Tibial artery (tissue), 4 donors: ENCODE results near the gene SEMA3C.

Source experiments
- DNase-seq, 2 donors: peaks; one replicate each; pipeline ENCODE4 v3.0.0-alpha.2; 2019
- H3K27ac ChIP-seq, 2 donors: fragments of 200-600 bp; sonication (generic) in 1 of 2; 1 replicate in 1 of 2; 2 replicates in 1 of 2; pipeline ENCODE4 v1.5.1; 2018 to 2019; ENCODE audit warnings: mild to moderate bottlenecking in 1 of 2
- H3K27me3 ChIP-seq, 2 donors: fragments of 200-600 bp; sonication (generic) in 1 of 2; one replicate each; pipeline versions ENCODE4 v1.5.1 to v1.6.0; 2016 to 2019
- H3K36me3 ChIP-seq, 3 donors: fragments of 200-600 bp; sonication (generic) in 2 of 3; one replicate each; pipeline ENCODE4 v1.5.1; 2016 to 2019; ENCODE audit warnings: mild to moderate bottlenecking in 2 of 3
- H3K4me1 ChIP-seq, 4 donors: fragments of 200-600 bp; sonication (generic) in 2 of 4; 1 replicate in 3 of 4; 2 replicates in 1 of 4; pipeline ENCODE4 v1.5.1; 2016 to 2019
- H3K4me3 ChIP-seq, 2 donors: fragments of 200-600 bp; sonication (generic) in 1 of 2; 1 replicate in 1 of 2; 2 replicates in 1 of 2; pipeline ENCODE4 v1.5.1; 2018 to 2019; ENCODE audit warnings: mild to moderate bottlenecking in 2 of 2
- H3K9me3 ChIP-seq, 3 donors: fragments of 200-600 bp; sonication (generic) in 1 of 3; one replicate each; pipeline ENCODE4 v1.5.1; 2016 to 2019
- CTCF ChIP-seq, 2 experiments: fragments of 200-600 bp in 1 of 2; fragments of 450-650 bp in 1 of 2; IDR thresholded peaks; one replicate each; pipeline ENCODE4 v1.5.1; 2017 to 2019; ENCODE audit warnings: antibody characterized with exemption in 2 of 2, mild to moderate bottlenecking in 1 of 2, moderate library complexity in 1 of 2
- intact Hi-C: fragments of 100-400 bp; cut with DNase I; formaldehyde crosslinking; loops from one replicate; pipeline ENCODE4 v1.15.0; 2023; ENCODE audit warnings: low total_unique reads

Gene SEMA3C

GRCh38 chr7:80943342-80943741 is 24.5 kb upstream of the SEMA3C start:
- Histone ChIP-seq H3K27me3 (no peaks in the 10 kb centered on the region), H3K36me3 (no peaks in the 10 kb centered on the region), H3K4me1 (peaks cover 0 to 15% (median 0%) of the 10 kb centered on the region in 4 donors), H3K4me3 (no peak overlapping the region), H3K9me3 (no peaks in the 10 kb centered on the region), H3K27ac (no peak overlapping the region)
- no peak for TF ChIP-seq CTCF (IDR thresholded peaks at IDR 0.05)
- intact Hi-C loops = no loop called here
- no peak for DNase-seq

GRCh38 chr7:80942261-80943041 is 23.6 kb upstream of the SEMA3C start:
- H3K36me3 ChIP-seq = no peaks in the 10 kb centered on the region
- peak; percentile 55 to 78 for DNase-seq
- H3K27ac ChIP-seq = no peak overlapping the region
- no peak overlapping the region for H3K4me3 ChIP-seq
- H3K27me3 ChIP-seq = no peaks in the 10 kb centered on the region
- intact Hi-C loops = no loop called here
- TF ChIP-seq CTCF (IDR thresholded peaks at IDR 0.05) = no peak
- peaks cover 0 to 15% (median 0%) of the 10 kb centered on the region in 4 donors for H3K4me1 ChIP-seq
- no peaks in the 10 kb centered on the region for H3K9me3 ChIP-seq

- peak overlapping the region; percentile 20 to 26 for H3K27ac ChIP-seq
- peaks cover 0 to 15% (median 0%) of the 10 kb centered on the region in 4 donors for H3K4me1 ChIP-seq
- no peak for TF ChIP-seq CTCF (IDR thresholded peaks at IDR 0.05)
- no peaks in the 10 kb centered on the region for H3K27me3 ChIP-seq
- DNase-seq = no peak
- no peaks in the 10 kb centered on the region for H3K36me3 ChIP-seq
- intact Hi-C loops = no loop called here
- no peaks in the 10 kb centered on the region for H3K9me3 ChIP-seq
- no peak overlapping the region for H3K4me3 ChIP-seq
Observed at GRCh38 chr7:80941208-80941758, 22.4 kb upstream of the SEMA3C start.

GRCh38 chr7:80940539-80941207 is 21.8 kb upstream of the SEMA3C start:
- H3K27me3 ChIP-seq = no peaks in the 10 kb centered on the region
- DNase-seq = no peak
- H3K36me3 ChIP-seq = no peaks in the 10 kb centered on the region
- intact Hi-C loops = no loop called here
- no peaks in the 10 kb centered on the region for H3K9me3 ChIP-seq
- H3K4me1 ChIP-seq = peaks cover 0 to 15% (median 0%) of the 10 kb centered on the region in 4 donors
- H3K4me3 ChIP-seq = no peak overlapping the region
- TF ChIP-seq CTCF (IDR thresholded peaks at IDR 0.05) = no peak
- H3K27ac ChIP-seq = peak overlapping the region in 1 of 2 donors; percentile 20

- no peak for DNase-seq
- no peak overlapping the region for H3K4me3 ChIP-seq
- no peak for TF ChIP-seq CTCF (IDR thresholded peaks at IDR 0.05)
- peaks cover 0 to 15% (median 0%) of the 10 kb centered on the region in 4 donors for H3K4me1 ChIP-seq
- H3K27me3 ChIP-seq = no peaks in the 10 kb centered on the region
- intact Hi-C loops = no loop called here
- no peaks in the 10 kb centered on the region for H3K36me3 ChIP-seq
- H3K27ac ChIP-seq = no peak overlapping the region
- H3K9me3 ChIP-seq = no peaks in the 10 kb centered on the region
Observed at GRCh38 chr7:80937336-80937735, 18.5 kb upstream of the SEMA3C start.
